Right hindlimb (tissue), 1 donor: ENCODE data around the gene PSMD4.
A peak's percentile ranks its signal among the peaks of the same experiment; 100 is the strongest.
"Not testable (repeated sequence)": the region's sequence is repeated elsewhere in the genome, so short reads cannot be mapped to it uniquely, and the experiment has no call there.

Source experiments
- DNase-seq: peaks from one replicate; pipeline ENCODE4 v3.0.0-alpha.2; 2018

Gene PSMD4

GRCh38 chr1:151254217-151255213 lies at the start of gene PSMD4:
Gene PSMD4 (plus strand): TSS chr1:151254734. CDS start chr1:151254783, 49 bp downstream.
- DNase-seq = peak; percentile 98

GRCh38 chr1:151205381-151205965 lies 49.1 kb upstream of the PSMD4 start:
- not testable (repeated sequence) for DNase-seq

- DNase-seq = no peak
Observed at GRCh38 chr1:151210830-151211229, 43.7 kb upstream of the PSMD4 start.

GRCh38 chr1:151211972-151212705 lies 42.4 kb upstream of the PSMD4 start:
- DNase-seq = no peak

- DNase-seq = no peak
Observed at GRCh38 chr1:151213560-151213959, 41.0 kb upstream of the PSMD4 start.

GRCh38 chr1:151221616-151222015 lies 32.9 kb upstream of the PSMD4 start:
- no peak for DNase-seq

- no peak for DNase-seq
Observed at GRCh38 chr1:151222130-151222529, 32.4 kb upstream of the PSMD4 start.

- DNase-seq = no peak
Observed at GRCh38 chr1:151235235-151235634, 19.3 kb upstream of the PSMD4 start.

- DNase-seq = no peak
Observed at GRCh38 chr1:151237678-151238466, 16.7 kb upstream of the PSMD4 start.

GRCh38 chr1:151238467-151238739 lies 16.1 kb upstream of the PSMD4 start:
- DNase-seq = peak; percentile 22

GRCh38 chr1:151242442-151242841 lies 12.1 kb upstream of the PSMD4 start:
- DNase-seq = no peak

GRCh38 chr1:151243683-151244216 lies 10.8 kb upstream of the PSMD4 start:
- DNase-seq = no peak

- DNase-seq = no peak
Observed at GRCh38 chr1:151246786-151247185, 7.7 kb upstream of the PSMD4 start.

GRCh38 chr1:151251656-151252470 lies 2.7 kb upstream of the PSMD4 start:
- DNase-seq = peak; percentile 53

GRCh38 chr1:151255381-151255780 lies 847 bp downstream of the PSMD4 start:
- DNase-seq = no peak

- DNase-seq = no peak
Observed at GRCh38 chr1:151259351-151259750, 4.8 kb downstream of the PSMD4 start.

- DNase-seq = no peak
Observed at GRCh38 chr1:151265446-151266236, 11.1 kb downstream of the PSMD4 start.

- DNase-seq = no peak
Observed at GRCh38 chr1:151266315-151266714, 11.8 kb downstream of the PSMD4 start.

GRCh38 chr1:151266821-151267220 lies 12.3 kb downstream of the PSMD4 start:
- DNase-seq = no peak

- no peak for DNase-seq
Observed at GRCh38 chr1:151267760-151268159, 13.2 kb downstream of the PSMD4 start.
